ENCODE data around the gene TINAGL1. TPM values are rescaled to one million over a fixed set of nuclear protein-coding genes. Genes with fewer than 3 reads are reported as not detected.

TINAGL1 gene
- total and polyA plus RNA-seq, 2 of the 13 experiments (the other 11 are each of a cell fraction or from before 2014, with no cell fraction given) = 24.7 to 76.8 TPM

DNA sequence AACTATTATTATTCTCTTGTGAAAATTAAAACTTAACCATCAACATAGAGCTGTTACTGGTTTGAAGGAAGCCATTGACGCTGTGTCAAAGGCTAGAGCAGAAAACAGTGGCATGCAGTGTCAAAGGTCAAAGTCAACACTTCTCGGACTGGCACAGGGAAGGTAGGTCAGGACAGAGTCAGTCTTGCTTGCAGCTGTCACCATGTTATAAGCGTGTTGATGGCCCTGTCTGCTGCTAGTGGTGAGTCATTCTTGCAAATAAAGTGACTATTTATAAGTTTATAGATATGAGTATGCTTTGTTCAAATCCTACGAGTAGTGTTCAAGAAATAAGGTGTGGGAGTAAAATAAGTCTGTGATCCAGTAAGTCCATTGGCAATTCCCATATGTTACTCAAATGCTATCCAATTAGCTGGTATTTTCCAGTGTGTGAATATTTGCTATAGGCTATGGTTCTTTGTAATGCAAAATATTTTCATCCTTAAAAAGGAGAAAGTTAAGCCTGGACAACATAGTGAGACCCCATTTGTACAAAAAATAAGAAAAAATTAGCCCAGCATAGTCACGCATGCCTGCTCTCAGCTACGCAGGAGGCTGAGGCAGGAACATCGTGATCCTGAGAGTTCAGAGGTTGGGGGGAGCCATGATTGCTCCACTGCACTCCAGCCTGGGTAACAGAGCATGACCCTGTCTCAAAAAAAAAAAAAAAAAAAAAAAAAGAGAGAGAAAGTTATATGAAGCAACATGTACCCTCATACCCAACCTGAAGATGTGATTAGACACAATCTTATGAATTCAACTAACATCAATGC, 26.3 kb upstream of the TINAGL1 start (continued):
- TF ChIP-seq SNAPC2 (CRISPR knock-in tag; IDR thresholded peaks at IDR 0.05) (no peak), TARDBP (CRISPR knock-in tag; IDR thresholded peaks at IDR 0.05) (no peak), JUN (CRISPR knock-in tag; IDR thresholded peaks at IDR 0.05) (no peak), ZNF235 (CRISPR knock-in tag; IDR thresholded peaks at IDR 0.05; ENCODE audit: borderline replicate concordance) (no peak), FOXP1 (IDR thresholded peaks at IDR 0.05) (no peak), FOXP1 (CRISPR knock-in tag; IDR thresholded peaks at IDR 0.05) (0 out of 2 replicates have a peak, but pooled peaks have one; percentile 25), SRSF1 (optimal IDR thresholded peaks at IDR 0.05; ENCODE audit: low read depth, low read length) (no peak), ZNF343 (CRISPR knock-in tag; IDR thresholded peaks at IDR 0.05) (0 out of 2 replicates have a peak, but pooled peaks have one; percentile 3), SRSF9 (IDR thresholded peaks at IDR 0.05; ENCODE audit: borderline replicate concordance, insufficient read depth, low read depth, low read length, poor library complexity, severe bottlenecking) (no peak), CREM (IDR thresholded peaks at IDR 0.05) (no peak), CREM (CRISPR knock-in tag; IDR thresholded peaks at IDR 0.05) (no peak), ZFY (CRISPR knock-in tag; IDR thresholded peaks at IDR 0.05) (no peak), FOXA3 (CRISPR knock-in tag; IDR thresholded peaks at IDR 0.05) (peak; percentile 53), ZNF629 (CRISPR knock-in tag; conservative IDR thresholded peaks at IDR 0.05) (0 out of 2 replicates have a peak, but pooled peaks have one; percentile 11), SRSF4 (IDR thresholded peaks at IDR 0.05; ENCODE audit: low read depth, low read length, poor library complexity, severe bottlenecking) (no peak), NCOA5 (CRISPR knock-in tag; IDR thresholded peaks at IDR 0.05) (no peak), ZNF337 (CRISPR knock-in tag; IDR thresholded peaks at IDR 0.05; ENCODE audit: borderline replicate concordance, low read depth) (no peak)
- TF ChIP-seq, protein P1, sequence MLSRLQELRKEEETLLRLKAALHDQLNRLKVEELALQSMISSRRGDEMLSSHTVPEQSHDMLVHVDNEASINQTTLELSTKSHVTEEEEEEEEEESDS (CRISPR knock-in tag; IDR thresholded peaks at IDR 0.05; ENCODE audit: borderline replicate concordance) = no peak
- TF ChIP-seq, protein P2, sequence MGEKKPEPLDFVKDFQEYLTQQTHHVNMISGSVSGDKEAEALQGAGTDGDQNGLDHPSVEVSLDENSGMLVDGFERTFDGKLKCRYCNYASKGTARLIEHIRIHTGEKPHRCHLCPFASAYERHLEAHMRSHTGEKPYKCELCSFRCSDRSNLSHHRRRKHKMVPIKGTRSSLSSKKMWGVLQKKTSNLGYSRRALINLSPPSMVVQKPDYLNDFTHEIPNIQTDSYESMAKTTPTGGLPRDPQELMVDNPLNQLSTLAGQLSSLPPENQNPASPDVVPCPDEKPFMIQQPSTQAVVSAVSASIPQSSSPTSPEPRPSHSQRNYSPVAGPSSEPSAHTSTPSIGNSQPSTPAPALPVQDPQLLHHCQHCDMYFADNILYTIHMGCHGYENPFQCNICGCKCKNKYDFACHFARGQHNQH (CRISPR knock-in tag; IDR thresholded peaks at IDR 0.05) = no peak
- TF ChIP-seq, protein P3, sequence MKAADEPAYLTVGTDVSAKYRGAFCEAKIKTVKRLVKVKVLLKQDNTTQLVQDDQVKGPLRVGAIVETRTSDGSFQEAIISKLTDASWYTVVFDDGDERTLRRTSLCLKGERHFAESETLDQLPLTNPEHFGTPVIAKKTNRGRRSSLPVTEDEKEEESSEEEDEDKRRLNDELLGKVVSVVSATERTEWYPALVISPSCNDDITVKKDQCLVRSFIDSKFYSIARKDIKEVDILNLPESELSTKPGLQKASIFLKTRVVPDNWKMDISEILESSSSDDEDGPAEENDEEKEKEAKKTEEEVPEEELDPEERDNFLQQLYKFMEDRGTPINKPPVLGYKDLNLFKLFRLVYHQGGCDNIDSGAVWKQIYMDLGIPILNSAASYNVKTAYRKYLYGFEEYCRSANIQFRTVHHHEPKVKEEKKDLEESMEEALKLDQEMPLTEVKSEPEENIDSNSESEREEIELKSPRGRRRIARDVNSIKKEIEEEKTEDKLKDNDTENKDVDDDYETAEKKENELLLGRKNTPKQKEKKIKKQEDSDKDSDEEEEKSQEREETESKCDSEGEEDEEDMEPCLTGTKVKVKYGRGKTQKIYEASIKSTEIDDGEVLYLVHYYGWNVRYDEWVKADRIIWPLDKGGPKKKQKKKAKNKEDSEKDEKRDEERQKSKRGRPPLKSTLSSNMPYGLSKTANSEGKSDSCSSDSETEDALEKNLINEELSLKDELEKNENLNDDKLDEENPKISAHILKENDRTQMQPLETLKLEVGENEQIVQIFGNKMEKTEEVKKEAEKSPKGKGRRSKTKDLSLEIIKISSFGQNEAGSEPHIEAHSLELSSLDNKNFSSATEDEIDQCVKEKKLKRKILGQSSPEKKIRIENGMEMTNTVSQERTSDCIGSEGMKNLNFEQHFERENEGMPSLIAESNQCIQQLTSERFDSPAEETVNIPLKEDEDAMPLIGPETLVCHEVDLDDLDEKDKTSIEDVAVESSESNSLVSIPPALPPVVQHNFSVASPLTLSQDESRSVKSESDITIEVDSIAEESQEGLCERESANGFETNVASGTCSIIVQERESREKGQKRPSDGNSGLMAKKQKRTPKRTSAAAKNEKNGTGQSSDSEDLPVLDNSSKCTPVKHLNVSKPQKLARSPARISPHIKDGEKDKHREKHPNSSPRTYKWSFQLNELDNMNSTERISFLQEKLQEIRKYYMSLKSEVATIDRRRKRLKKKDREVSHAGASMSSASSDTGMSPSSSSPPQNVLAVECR (CRISPR knock-in tag; IDR thresholded peaks at IDR 0.05; ENCODE audit: borderline replicate concordance) = no peak
- TF ChIP-seq, protein P4, sequence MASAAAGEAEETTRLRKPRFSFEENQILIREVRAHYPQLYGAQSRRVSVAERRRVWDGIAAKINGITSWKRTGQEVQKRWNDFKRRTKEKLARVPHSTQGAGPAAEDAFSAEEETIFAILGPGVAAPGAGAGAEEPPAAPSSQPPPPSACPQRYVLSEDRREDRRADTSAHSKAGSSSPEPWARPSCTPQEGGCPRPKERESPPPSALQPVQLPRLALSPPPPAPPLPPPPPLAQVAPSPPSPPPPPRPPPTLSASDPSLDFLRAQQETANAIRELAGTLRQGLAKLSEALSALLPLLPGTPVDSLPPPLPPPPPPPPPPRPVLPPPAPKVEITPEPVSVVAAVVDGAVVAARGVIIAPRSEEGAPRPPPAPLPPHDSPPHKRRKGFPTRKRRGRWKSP (CRISPR knock-in tag; IDR thresholded peaks at IDR 0.05) = no peak
- TF ChIP-seq, protein P5, sequence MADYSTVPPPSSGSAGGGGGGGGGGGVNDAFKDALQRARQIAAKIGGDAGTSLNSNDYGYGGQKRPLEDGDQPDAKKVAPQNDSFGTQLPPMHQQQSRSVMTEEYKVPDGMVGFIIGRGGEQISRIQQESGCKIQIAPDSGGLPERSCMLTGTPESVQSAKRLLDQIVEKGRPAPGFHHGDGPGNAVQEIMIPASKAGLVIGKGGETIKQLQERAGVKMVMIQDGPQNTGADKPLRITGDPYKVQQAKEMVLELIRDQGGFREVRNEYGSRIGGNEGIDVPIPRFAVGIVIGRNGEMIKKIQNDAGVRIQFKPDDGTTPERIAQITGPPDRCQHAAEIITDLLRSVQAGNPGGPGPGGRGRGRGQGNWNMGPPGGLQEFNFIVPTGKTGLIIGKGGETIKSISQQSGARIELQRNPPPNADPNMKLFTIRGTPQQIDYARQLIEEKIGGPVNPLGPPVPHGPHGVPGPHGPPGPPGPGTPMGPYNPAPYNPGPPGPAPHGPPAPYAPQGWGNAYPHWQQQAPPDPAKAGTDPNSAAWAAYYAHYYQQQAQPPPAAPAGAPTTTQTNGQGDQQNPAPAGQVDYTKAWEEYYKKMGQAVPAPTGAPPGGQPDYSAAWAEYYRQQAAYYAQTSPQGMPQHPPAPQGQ (CRISPR knock-in tag; IDR thresholded peaks at IDR 0.05; ENCODE audit: borderline replicate concordance) = no peak

Measured in HepG2 (cell line).